SK-N-SH treated with all-trans-retinoic acid at 6 μM for 48 hours (cell line): Measurements from ENCODE around the gene TMEM232.

Source experiments
- ATAC-seq: fragments of 200-7000 bp; cut with Tn5 transposase; 3 replicates; pipeline ENCODE4 v1.9.1; 2020; ENCODE audit warnings: mild to moderate bottlenecking, moderate library complexity
- ARNTL ChIP-seq: fragments of 450-650 bp; formaldehyde crosslinking; IDR thresholded peaks from 2 replicates; pipeline ENCODE4 v1.5.0; 2020; ENCODE audit warnings: low read depth, mild to moderate bottlenecking, moderate library complexity, borderline replicate concordance
- BACH2 ChIP-seq: fragments of 250-450 bp; sonication (Bioruptor Pico); IDR thresholded peaks from 2 replicates; pipeline ENCODE4 v1.9.0; 2021; ENCODE audit warnings: mild to moderate bottlenecking, borderline replicate concordance
- CSDC2 ChIP-seq: fragments of 250-450 bp; sonication (Bioruptor Pico); IDR thresholded peaks from 2 replicates; pipeline ENCODE4 v1.5.0; 2020; ENCODE audit warnings: mild to moderate bottlenecking, moderate library complexity
- ESRRG ChIP-seq: fragments of 250-450 bp; sonication (Bioruptor Pico); IDR thresholded peaks from 2 replicates; pipeline ENCODE4 v1.6.1; 2021; ENCODE audit warnings: mild to moderate bottlenecking
- GLIS3 ChIP-seq: fragments of 250-450 bp; sonication (Bioruptor Pico); IDR thresholded peaks from 2 replicates; pipeline ENCODE4 v1.5.0; 2020; ENCODE audit warnings: mild to moderate bottlenecking, moderate library complexity
- ISL1 ChIP-seq: fragments of 250-450 bp; sonication (Bioruptor Pico); IDR thresholded peaks from 2 replicates; pipeline ENCODE4 v2.1.2; 2022; ENCODE audit warnings: mild to moderate bottlenecking, moderate library complexity
- OSR1 ChIP-seq: fragments of 250-450 bp; sonication (Bioruptor Pico); IDR thresholded peaks from 2 replicates; pipeline ENCODE4 v1.8.0; 2022; ENCODE audit warnings: moderate library complexity, mild to moderate bottlenecking, inconsistent platforms
- PPARA ChIP-seq: fragments of 250-450 bp; sonication (Bioruptor Pico); IDR thresholded peaks from 2 replicates; pipeline ENCODE4 v1.5.0; 2020; ENCODE audit warnings: mild to moderate bottlenecking, borderline replicate concordance
- SNAI2 ChIP-seq: fragments of 250-450 bp; sonication (Bioruptor Pico); IDR thresholded peaks from 2 replicates; pipeline ENCODE4 v1.5.0; 2020; ENCODE audit warnings: mild to moderate bottlenecking, moderate library complexity
- TCF4 ChIP-seq: fragments of 250-450 bp; sonication (Bioruptor Pico); IDR thresholded peaks from 2 replicates; pipeline ENCODE4 v1.8.0; 2021; ENCODE audit warnings: mild to moderate bottlenecking, moderate library complexity, borderline replicate concordance
- TOX ChIP-seq: fragments of 250-450 bp; sonication (Bioruptor Pico); IDR thresholded peaks from 2 replicates; pipeline ENCODE4 v1.8.0; 2021; ENCODE audit warnings: mild to moderate bottlenecking, moderate library complexity, borderline replicate concordance
- ZC3H10 ChIP-seq: fragments of 250-450 bp; sonication (Bioruptor Pico); IDR thresholded peaks from 2 replicates; pipeline ENCODE4 v1.5.1; 2021; ENCODE audit warnings: mild to moderate bottlenecking, moderate library complexity
- ZFP3 ChIP-seq: fragments of 250-450 bp; sonication (Bioruptor Pico); IDR thresholded peaks from 2 replicates; pipeline ENCODE4 v1.5.0; 2020; ENCODE audit warnings: mild to moderate bottlenecking, moderate library complexity
- ZFP30 ChIP-seq: fragments of 450-650 bp; formaldehyde crosslinking; IDR thresholded peaks from 2 replicates; pipeline ENCODE4 v1.5.0; 2022; ENCODE audit warnings: mild to moderate bottlenecking, moderate library complexity
- ZNF565 ChIP-seq: fragments of 450-650 bp; formaldehyde crosslinking; conservative IDR thresholded peaks from 2 replicates; pipeline ENCODE4 v1.5.0; 2020; ENCODE audit warnings: low read depth, mild to moderate bottlenecking, moderate library complexity
- ZNF70 ChIP-seq: fragments of 450-650 bp; formaldehyde crosslinking; IDR thresholded peaks from 2 replicates; pipeline ENCODE4 v1.5.0; 2020; ENCODE audit warnings: mild to moderate bottlenecking, moderate library complexity
- ZNF8 ChIP-seq: fragments of 450-650 bp; formaldehyde crosslinking; IDR thresholded peaks from 2 replicates; pipeline ENCODE4 v1.5.0; 2020; ENCODE audit warnings: mild to moderate bottlenecking, moderate library complexity
- TF ChIP-seq, protein P1 (sequence below): fragments of 250-450 bp; sonication (Bioruptor Pico); IDR thresholded peaks from 2 replicates; pipeline ENCODE4 v1.5.0; 2020; ENCODE audit warnings: mild to moderate bottlenecking, moderate library complexity
- TF ChIP-seq, protein P2 (sequence below): fragments of 250-450 bp; sonication (Bioruptor Pico); IDR thresholded peaks from 2 replicates; pipeline ENCODE4 v1.8.0; 2021; ENCODE audit warnings: low read depth, mild to moderate bottlenecking, moderate library complexity, borderline replicate concordance
- TF ChIP-seq, protein P3 (sequence below): fragments of 250-450 bp; sonication (Bioruptor Pico); IDR thresholded peaks from 2 replicates; pipeline ENCODE4 v1.8.0; 2020; ENCODE audit warnings: mild to moderate bottlenecking, moderate library complexity, borderline replicate concordance
- TF ChIP-seq, protein P4 (sequence below): fragments of 250-450 bp; sonication (Bioruptor Pico); IDR thresholded peaks from 2 replicates; pipeline ENCODE4 v1.5.1; 2021; ENCODE audit warnings: mild to moderate bottlenecking, moderate library complexity

TMEM232 gene

DNA sequence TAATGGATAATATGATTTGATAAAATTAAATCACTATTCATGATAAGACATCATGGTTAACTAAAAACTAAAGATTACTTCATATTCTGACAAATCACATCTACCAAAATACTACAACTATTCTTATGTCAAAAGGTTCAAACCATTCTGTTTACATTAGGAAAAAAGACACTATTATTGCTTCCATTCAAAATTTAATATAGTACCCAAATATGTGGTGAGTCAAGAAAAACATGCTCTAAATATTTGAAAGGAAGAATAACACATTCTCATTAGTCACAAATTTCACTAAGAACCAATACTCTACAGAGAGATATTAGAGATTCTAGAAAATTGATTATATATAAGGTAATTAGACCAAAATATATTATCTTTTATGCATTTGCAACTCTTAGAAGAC lies 234.0 kb downstream of the TMEM232 start (continued):
- TF ChIP-seq ZNF70 (no peak), ZNF8 (CRISPR knock-in tag) (no peak), ARNTL (CRISPR knock-in tag) (no peak), ZFP3 (no peak)
- TF ChIP-seq, protein P1, sequence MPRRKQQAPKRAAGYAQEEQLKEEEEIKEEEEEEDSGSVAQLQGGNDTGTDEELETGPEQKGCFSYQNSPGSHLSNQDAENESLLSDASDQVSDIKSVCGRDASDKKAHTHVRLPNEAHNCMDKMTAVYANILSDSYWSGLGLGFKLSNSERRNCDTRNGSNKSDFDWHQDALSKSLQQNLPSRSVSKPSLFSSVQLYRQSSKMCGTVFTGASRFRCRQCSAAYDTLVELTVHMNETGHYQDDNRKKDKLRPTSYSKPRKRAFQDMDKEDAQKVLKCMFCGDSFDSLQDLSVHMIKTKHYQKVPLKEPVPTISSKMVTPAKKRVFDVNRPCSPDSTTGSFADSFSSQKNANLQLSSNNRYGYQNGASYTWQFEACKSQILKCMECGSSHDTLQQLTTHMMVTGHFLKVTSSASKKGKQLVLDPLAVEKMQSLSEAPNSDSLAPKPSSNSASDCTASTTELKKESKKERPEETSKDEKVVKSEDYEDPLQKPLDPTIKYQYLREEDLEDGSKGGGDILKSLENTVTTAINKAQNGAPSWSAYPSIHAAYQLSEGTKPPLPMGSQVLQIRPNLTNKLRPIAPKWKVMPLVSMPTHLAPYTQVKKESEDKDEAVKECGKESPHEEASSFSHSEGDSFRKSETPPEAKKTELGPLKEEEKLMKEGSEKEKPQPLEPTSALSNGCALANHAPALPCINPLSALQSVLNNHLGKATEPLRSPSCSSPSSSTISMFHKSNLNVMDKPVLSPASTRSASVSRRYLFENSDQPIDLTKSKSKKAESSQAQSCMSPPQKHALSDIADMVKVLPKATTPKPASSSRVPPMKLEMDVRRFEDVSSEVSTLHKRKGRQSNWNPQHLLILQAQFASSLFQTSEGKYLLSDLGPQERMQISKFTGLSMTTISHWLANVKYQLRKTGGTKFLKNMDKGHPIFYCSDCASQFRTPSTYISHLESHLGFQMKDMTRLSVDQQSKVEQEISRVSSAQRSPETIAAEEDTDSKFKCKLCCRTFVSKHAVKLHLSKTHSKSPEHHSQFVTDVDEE: no peak

DNA sequence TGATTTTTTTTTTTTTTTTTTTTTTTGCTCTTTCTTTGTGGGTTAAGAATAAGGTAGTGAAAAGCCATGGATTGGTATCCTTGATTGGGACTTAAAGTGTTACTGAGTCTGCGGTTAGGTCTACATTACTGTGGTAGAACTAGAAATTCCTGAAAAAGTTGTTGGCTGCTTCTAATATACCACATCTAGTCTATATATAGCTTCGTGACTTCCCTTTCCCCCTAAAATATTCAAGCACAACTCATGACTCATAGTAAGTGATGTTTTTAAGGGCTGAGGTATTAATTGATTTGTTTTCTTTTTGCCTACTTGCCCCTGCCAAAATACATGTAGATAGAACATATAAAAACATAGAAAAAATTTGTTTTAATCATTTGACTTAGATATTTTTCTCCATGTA lies 247.6 kb downstream of the TMEM232 start:
- peak; percentile 100 for ATAC-seq
- TF ChIP-seq CSDC2 (CRISPR knock-in tag) (no peak), ZNF8 (CRISPR knock-in tag) (no peak), TOX (CRISPR knock-in tag) (0 out of 2 replicates have a peak, but pooled peaks have one; percentile 9), ZNF70 (no peak)
- TF ChIP-seq, all 23 proteins: peak for 1

DNA sequence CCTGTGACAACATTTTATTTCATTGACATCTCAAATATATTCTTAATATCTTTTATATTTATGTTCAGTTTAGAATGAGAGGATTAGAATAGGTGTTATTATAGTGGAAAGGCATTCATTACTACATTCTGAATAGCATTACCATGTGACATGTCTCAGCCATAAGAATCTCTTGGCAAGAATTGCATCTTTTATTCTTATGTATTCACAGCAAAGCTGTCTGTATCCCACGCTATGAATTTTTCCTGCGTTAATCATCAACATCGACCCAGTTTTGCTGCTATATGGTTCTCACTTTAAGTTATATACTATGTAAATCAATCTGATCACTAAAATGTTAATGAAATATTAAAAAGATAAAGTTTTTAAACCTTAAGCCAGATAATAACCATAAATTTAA lies 248.6 kb downstream of the TMEM232 start:
- TF ChIP-seq, protein P2, sequence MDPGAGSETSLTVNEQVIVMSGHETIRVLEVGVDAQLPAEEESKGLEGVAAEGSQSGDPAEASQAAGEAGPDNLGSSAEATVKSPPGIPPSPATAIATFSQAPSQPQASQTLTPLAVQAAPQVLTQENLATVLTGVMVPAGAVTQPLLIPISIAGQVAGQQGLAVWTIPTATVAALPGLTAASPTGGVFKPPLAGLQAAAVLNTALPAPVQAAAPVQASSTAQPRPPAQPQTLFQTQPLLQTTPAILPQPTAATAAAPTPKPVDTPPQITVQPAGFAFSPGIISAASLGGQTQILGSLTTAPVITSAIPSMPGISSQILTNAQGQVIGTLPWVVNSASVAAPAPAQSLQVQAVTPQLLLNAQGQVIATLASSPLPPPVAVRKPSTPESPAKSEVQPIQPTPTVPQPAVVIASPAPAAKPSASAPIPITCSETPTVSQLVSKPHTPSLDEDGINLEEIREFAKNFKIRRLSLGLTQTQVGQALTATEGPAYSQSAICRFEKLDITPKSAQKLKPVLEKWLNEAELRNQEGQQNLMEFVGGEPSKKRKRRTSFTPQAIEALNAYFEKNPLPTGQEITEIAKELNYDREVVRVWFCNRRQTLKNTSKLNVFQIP (CRISPR knock-in tag): no peak
- no peak for TF ChIP-seq TCF4
- TF ChIP-seq ARNTL (CRISPR knock-in tag): no peak
- no peak for TF ChIP-seq ESRRG (CRISPR knock-in tag)
- TF ChIP-seq SNAI2 (CRISPR knock-in tag): no peak
- no peak for TF ChIP-seq ZNF565
- TF ChIP-seq CSDC2 (CRISPR knock-in tag): no peak
- no peak for TF ChIP-seq ZC3H10
- TF ChIP-seq ZNF8 (CRISPR knock-in tag): no peak
- TF ChIP-seq, all 23 proteins: peak for 0
- peak; percentile 70 for ATAC-seq

DNA sequence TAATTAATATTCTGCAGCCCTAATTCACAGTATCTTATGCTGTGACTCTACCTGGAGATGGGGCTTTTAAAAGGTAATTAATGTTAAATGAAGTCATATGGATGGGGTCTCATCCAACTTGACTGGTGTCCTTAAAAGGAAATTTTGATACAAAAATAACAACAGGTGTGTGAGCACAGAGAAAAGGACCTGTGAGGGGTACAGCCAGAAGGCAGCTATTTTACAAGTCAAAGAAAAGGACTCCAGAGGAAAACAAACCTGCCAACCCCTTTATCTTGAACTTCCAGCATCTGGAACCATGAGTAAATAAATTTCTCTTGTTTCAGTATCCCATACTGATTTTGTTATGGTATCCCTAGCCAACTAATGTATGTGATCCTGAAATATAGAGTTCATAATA lies 250.3 kb downstream of the TMEM232 start:
- ATAC-seq: no peak
- TF ChIP-seq OSR1 (CRISPR knock-in tag) (no peak), GLIS3 (CRISPR knock-in tag) (no peak), ZC3H10 (no peak)
- TF ChIP-seq, protein P2 (CRISPR knock-in tag): no peak
- TF ChIP-seq, protein P3, sequence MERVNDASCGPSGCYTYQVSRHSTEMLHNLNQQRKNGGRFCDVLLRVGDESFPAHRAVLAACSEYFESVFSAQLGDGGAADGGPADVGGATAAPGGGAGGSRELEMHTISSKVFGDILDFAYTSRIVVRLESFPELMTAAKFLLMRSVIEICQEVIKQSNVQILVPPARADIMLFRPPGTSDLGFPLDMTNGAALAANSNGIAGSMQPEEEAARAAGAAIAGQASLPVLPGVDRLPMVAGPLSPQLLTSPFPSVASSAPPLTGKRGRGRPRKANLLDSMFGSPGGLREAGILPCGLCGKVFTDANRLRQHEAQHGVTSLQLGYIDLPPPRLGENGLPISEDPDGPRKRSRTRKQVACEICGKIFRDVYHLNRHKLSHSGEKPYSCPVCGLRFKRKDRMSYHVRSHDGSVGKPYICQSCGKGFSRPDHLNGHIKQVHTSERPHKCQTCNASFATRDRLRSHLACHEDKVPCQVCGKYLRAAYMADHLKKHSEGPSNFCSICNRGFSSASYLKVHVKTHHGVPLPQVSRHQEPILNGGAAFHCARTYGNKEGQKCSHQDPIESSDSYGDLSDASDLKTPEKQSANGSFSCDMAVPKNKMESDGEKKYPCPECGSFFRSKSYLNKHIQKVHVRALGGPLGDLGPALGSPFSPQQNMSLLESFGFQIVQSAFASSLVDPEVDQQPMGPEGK: no peak

DNA sequence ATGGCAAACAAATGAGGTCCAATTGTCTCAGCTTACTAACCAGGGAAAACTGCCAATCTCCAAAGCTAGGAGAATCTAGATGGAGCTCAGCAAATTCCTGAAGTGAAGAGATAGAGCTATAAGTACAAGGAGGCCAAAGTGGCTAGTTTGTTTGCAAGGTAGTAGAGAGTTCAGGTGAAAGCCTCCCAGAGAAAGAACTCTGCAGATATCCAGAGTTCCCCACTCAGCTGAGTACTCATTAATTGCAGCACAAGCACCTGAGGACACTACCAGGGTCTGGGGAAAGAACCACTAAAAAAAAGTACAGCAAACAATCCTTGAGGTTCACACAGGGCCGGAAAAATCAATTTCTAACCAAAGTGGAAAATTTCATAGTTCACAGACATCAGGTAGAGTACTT lies 250.9 kb downstream of the TMEM232 start:
- no peak for ATAC-seq
- no peak for TF ChIP-seq ISL1 (CRISPR knock-in tag)
- TF ChIP-seq ZNF8 (CRISPR knock-in tag): no peak
- no peak for TF ChIP-seq PPARA (CRISPR knock-in tag)
- TF ChIP-seq, protein P2 (CRISPR knock-in tag): no peak
- no peak for TF ChIP-seq ARNTL (CRISPR knock-in tag)
- TF ChIP-seq, protein P1: no peak
- TF ChIP-seq ZFP30: no peak
- no peak for TF ChIP-seq ZNF70
- TF ChIP-seq CSDC2 (CRISPR knock-in tag): no peak
- TF ChIP-seq BACH2 (CRISPR knock-in tag): no peak
- TF ChIP-seq, protein P4, sequence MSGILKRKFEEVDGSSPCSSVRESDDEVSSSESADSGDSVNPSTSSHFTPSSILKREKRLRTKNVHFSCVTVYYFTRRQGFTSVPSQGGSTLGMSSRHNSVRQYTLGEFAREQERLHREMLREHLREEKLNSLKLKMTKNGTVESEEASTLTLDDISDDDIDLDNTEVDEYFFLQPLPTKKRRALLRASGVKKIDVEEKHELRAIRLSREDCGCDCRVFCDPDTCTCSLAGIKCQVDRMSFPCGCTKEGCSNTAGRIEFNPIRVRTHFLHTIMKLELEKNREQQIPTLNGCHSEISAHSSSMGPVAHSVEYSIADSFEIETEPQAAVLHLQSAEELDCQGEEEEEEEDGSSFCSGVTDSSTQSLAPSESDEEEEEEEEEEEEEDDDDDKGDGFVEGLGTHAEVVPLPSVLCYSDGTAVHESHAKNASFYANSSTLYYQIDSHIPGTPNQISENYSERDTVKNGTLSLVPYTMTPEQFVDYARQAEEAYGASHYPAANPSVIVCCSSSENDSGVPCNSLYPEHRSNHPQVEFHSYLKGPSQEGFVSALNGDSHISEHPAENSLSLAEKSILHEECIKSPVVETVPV (CRISPR knock-in tag): no peak
- no peak for TF ChIP-seq ZFP3
- no peak for TF ChIP-seq SNAI2 (CRISPR knock-in tag)
